ENCODE data around the gene PHACTR1. TPM values are rescaled to one million over a fixed set of nuclear protein-coding genes. Genes with fewer than 3 reads are reported as not detected.

Gene PHACTR1
- total RNA-seq, 4 donors from 2014 or later, result 2.6 to 11.2 (median 4.9) TPM

DNA sequence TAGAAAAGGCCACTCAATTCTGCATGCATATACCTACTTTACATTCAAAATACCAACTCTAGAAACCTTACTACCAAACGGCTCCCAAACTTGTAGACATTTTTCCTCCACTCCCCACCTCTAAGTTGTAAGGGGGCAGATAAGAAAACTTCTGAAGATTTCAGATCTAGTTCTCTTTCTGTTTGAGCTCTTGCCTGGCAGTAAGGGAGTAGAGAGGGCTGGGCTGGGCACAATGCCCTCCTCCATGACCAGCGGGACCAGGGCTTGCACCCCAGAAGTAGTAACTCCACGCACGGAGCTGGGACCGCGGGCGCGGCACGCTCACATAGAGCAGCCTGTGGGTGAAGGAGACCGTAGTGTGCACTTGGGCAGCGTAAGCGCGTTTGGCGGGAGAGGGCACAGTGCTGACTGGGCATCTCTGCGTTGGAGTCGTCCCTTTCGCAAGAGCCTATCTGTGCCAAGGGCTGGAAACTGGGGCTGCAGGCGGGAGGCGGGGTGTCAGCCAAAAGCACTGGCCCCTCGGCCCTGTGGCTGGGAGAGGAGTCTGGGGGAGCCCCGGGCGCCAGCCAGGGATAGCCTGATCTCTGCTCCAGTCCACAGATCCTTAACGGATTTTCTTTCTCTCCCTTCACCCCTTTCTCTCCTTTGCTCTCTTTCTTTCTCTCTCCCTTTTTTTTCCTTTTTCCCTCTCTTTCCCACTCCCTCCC lies 32.4 kb downstream of the PHACTR1 start:
- no peak for TF ChIP-seq CTCF (IDR thresholded peaks at IDR 0.05; ENCODE audit: low read depth)

- no peak for TF ChIP-seq CTCF (IDR thresholded peaks at IDR 0.05; ENCODE audit: low read depth)
Observed at GRCh38 chr6:12749531-12750379, 33.2 kb downstream of the PHACTR1 start.

DNA sequence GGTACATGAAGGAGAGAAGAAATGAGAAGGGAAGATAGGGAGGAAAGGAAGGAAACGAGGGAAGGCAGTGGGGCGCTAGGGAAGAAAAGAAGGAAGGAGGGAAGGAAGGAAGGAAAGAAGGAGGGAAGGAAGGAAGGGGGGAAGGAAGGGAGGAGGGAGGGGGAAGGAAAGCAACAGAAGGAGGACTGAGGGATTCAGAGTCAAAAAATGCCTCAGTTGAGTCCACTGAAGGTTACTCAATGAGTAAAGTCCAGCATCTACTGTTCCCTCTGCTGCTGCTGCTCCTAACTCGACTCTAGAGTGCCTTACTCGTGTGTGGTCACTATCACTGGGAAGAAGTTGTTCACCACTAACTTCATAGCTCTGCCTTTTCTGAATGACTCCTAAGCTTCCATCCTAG lies 33.8 kb downstream of the PHACTR1 start:
- no peak for TF ChIP-seq CTCF (IDR thresholded peaks at IDR 0.05; ENCODE audit: low read depth)

DNA sequence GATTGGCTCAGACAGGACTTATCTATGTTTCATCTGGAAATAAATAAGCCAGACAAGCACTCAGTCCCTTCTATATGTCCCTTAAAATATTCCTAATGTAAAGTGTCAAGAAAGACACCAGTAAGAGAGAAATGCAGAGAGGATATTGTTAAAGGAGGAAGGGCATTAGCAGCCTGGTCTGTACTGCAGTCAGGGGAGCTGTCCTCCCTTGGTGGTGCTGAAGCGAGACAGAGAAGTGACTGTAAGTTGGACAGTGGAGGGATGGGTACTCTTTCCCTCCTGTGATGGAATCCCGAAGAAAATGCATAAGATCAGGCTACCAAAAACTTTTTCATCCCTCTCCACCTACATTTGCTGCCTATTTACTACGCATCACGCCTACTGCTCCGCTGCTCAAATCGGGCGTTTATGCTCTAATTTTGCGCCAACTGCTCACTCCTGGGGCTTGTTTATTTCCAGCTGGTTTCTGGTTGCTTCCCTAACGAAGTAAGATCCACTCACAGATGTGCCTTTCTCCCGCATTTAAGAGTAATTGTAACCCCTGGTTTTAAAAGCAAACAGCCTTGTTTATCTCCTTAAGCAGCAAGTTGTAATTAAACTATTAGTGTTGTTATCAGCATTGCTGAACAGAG lies 35.2 kb downstream of the PHACTR1 start:
- no peak for TF ChIP-seq CTCF (IDR thresholded peaks at IDR 0.05; ENCODE audit: low read depth)

- TF ChIP-seq CTCF (IDR thresholded peaks at IDR 0.05; ENCODE audit: low read depth), result no peak
Observed at GRCh38 chr6:12753036-12753435, 36.5 kb downstream of the PHACTR1 start.

DNA sequence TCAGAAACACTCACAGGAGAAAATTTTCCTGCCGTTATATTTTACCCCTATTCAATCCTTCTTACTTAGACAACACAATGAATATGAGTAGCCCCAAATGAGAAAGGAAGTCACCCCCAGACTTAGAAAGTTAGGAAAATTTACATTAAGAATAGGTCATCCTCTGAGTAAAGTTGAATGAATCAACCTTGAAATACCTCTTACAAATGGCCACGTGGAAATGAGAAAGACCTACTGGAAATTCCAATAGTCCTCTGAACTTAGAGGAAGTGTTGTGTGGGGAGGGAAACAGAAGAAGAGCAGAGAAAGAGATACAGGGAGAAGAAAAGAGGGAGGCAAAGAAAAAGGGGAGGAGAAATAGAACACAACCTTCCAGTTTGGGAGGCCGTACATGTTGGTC lies 43.7 kb downstream of the PHACTR1 start:
- TF ChIP-seq CTCF (IDR thresholded peaks at IDR 0.05; ENCODE audit: low read depth), result no peak

GRCh38 chr6:12760911-12761310 lies 44.3 kb downstream of the PHACTR1 start:
- no peak for TF ChIP-seq CTCF (IDR thresholded peaks at IDR 0.05; ENCODE audit: low read depth)

Data from subcutaneous adipose tissue (tissue), 4 donors.